Amniotic stem cell (primary cell): ENCODE data around the gene ITGB8.

Experiments
- DNase-seq: peaks from one replicate; lab custom pipeline; 2025; lab: John Stamatoyannopoulos, UW

ITGB8 gene

DNA sequence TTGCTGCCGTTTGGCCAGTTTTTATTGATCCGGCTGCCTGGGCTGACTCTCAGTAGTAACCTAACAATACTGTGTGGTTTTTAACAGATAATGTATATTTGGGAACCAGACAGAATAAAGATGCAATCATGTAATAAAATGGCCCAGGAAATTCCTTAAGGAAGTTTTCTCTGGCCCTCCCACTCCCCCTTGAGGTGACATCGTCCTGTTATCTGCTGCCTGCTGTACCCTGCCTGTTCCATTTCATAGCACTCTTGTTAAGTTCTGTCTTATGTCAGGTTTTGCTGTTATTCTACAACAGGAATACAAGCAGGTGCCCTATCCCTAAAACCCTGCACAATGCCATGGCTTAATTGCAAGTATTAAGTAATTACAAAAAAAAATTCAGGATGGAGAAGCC is 12.5 kb downstream of the ITGB8 start:
- no peak for DNase-seq

DNA sequence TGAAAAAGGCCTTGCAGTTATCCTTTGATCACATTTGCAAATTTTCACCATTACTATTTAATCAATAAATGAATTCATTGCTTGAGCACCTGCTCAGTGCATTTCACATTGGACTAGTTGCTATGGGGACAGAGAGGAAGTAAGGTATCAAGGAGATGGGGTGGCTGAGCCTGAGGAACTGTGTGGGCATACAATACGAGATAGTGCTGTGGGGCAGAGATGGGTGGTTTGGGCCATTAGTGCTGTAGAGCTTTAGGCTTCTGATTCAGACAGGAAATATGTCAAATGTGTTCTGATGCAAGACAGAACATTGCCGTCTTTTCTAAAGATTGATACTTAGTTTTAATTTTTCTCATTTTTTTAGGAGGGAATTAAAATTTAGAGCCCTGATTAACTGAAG is 13.2 kb downstream of the ITGB8 start:
- no peak for DNase-seq

GRCh38 chr7:20344396-20344795 is 13.7 kb downstream of the ITGB8 start:
- no peak for DNase-seq

- DNase-seq, result no peak
These were observed 15.9 kb downstream of the ITGB8 start for GRCh38 chr7:20346577-20346976.

GRCh38 chr7:20347680-20348079 is 17.0 kb downstream of the ITGB8 start:
- DNase-seq, result no peak

GRCh38 chr7:20348125-20348807 is 17.6 kb downstream of the ITGB8 start:
- DNase-seq, result no peak

GRCh38 chr7:20350518-20350951 is 19.8 kb downstream of the ITGB8 start:
- DNase-seq, result no peak

- no peak for DNase-seq
These were observed 20.4 kb downstream of the ITGB8 start for GRCh38 chr7:20350996-20351692.

DNA sequence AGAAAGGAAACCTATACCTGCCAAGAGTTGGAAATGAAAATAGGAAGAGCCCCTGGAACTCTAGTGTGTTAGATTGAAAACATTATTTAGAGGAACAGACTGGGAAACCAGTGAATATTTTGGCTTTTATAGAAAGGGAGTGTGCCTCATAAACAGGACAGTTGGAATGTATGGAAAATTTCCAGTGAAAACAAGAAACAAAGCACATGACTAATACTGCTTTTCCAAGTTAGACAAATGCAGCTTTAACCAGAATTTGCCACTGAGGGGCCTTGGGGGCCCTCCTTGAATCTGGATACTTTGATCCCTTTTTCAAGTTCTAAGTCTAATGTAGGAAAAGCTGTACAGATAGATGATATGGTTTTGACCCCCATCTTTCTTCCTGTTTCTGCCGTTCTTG is 21.2 kb downstream of the ITGB8 start:
- no peak for DNase-seq

- no peak for DNase-seq
These were observed 22.0 kb downstream of the ITGB8 start for GRCh38 chr7:20352573-20353306.

GRCh38 chr7:20354610-20355528 is 24.2 kb downstream of the ITGB8 start:
- DNase-seq, result no peak

DNA sequence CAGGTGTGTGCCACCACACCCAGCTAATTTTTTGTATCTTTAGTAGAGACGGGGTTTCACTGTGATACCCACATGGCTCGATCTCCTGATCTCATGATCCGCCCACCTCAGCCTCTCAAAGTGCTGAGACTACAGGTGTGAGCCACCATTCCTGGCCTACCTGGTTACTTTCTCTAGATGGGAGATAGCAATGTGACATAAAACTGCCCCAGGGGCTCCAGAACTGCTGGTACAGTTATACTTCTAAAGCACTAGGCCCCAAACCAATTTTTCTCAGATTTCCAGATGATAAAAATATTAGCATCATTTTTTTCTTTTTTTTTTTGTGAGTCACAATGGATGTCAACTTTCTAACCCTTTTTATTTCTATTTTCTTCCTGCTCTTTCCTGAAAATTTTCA is 27.4 kb downstream of the ITGB8 start:
- DNase-seq, result no peak

DNA sequence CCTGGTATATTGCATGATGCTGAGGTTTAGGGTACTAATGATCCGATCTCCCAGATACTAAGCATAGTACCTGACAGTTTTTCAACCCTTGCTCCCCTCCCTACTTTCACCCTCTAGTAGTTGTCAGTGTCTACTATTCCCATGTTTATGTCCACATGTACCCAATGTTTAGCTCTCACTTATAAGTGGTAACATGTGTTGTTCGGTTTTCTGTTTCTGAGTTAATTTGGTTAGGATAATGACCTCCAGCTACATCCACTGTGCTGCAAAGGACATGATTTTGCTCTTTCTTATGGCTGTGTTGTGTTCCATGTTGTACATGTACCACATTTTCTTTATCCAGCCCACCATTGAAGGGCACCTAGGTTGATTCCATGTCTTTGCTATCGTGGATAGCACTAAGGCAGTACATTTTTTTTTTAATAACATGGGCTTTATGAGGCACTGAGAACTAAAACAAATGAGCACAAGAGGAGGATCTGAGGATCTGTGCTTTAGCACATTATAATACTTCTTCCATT is 28.1 kb downstream of the ITGB8 start:
- no peak for DNase-seq

- DNase-seq, result no peak
These were observed 28.8 kb downstream of the ITGB8 start for GRCh38 chr7:20359341-20359963.

GRCh38 chr7:20362574-20363253 is 32.0 kb downstream of the ITGB8 start:
- DNase-seq, result no peak

DNA sequence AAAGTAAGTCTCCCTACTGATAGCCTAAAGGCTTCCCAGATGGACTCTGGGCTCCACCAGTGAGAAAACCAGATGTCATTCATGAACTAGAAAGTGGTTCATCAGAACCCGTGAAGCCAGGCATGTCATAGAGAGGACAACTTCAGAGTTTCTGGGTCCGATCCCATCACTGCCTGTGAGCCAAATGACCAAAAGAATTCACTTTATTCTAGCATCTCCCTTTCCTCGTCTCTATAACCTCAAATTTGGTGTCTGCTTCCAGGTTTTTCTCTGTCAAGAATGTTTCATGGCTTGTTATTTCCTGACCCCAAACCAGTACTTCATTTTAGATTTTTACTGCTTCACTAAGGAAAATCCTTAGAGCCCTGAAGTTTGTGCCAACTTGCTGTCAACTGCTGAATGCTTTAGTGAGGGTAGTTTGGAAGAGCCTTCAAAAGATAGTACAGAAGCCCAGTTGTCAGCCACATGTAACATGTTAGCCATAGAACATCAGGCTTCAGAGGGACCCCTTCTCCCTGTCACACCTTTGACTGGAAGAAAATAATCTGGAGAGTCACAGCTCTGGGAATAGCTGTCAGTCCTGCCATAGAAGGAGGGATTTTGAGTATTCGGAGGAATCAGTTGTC is 34.0 kb downstream of the ITGB8 start:
- no peak for DNase-seq

- DNase-seq, result no peak
These were observed 34.8 kb downstream of the ITGB8 start for GRCh38 chr7:20365486-20365885.

DNA sequence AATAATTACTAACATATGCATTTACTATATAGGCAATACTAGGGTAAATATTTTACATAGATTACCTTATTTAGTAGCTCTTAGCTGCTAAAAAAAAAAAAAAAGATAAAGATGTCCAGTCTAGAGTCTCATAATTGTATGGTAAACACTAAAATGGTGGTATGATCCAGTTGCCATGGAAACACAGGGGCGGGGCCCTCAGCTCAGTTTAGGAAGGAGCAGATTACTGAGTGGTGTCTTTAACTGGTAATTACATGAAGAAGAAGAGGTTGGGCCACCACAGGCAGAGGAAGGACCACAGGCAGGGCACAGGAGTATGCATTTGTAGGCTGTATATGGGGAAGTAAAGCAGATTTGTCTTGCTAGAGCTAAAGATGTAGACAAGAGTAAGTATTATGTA is 43.7 kb downstream of the ITGB8 start:
- DNase-seq, result no peak

- DNase-seq, result no peak
These were observed 46.1 kb downstream of the ITGB8 start for GRCh38 chr7:20376796-20377195.

- DNase-seq, result no peak
These were observed 50.8 kb downstream of the ITGB8 start for GRCh38 chr7:20381406-20382034.
